MM.1S (cell line): ENCODE results near the gene COL5A1.

Source experiments
- EZH2 ChIP-seq: fragments of 300-600 bp; sonication (generic); optimal IDR thresholded peaks from 2 replicates; pipeline ENCODE3; 2017; ENCODE audit warnings: low read depth, mild to moderate bottlenecking, antibody characterized with exemption, low read length, mixed read lengths
- TF ChIP-seq, protein P1 (sequence below): fragments of 300-600 bp; sonication (generic); IDR thresholded peaks from 2 replicates; pipeline ENCODE4 v1.5.1; 2016; ENCODE audit warnings: antibody characterized with exemption, low read length, mixed read lengths

DNA sequence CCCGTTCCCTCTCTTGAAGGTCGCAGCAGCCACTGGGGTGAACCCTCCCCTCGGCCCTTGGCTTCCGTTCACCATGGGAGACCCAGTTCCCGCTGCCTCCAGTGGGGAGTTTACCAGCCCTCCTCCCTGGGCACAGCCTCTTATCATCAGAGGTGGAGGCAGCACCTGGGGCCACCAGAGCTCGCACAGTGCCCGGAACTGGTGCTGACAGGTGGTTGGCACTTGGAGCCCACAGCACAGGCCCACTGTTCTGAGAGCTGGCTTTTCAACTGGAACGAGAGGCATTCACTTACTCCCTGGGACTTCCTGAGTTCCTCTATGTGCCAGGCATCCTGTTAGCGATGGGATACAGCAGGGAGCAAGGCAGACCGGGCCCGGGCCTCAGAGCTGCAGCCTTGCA lies 132.2 kb downstream of the COL5A1 start:
- TF ChIP-seq, protein P1, sequence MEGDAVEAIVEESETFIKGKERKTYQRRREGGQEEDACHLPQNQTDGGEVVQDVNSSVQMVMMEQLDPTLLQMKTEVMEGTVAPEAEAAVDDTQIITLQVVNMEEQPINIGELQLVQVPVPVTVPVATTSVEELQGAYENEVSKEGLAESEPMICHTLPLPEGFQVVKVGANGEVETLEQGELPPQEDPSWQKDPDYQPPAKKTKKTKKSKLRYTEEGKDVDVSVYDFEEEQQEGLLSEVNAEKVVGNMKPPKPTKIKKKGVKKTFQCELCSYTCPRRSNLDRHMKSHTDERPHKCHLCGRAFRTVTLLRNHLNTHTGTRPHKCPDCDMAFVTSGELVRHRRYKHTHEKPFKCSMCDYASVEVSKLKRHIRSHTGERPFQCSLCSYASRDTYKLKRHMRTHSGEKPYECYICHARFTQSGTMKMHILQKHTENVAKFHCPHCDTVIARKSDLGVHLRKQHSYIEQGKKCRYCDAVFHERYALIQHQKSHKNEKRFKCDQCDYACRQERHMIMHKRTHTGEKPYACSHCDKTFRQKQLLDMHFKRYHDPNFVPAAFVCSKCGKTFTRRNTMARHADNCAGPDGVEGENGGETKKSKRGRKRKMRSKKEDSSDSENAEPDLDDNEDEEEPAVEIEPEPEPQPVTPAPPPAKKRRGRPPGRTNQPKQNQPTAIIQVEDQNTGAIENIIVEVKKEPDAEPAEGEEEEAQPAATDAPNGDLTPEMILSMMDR: no peak
- TF ChIP-seq EZH2: no peak
